ENCODE measurements around the gene CHRNB1. TPM values are rescaled to one million over a fixed set of nuclear protein-coding genes. Genes with fewer than 3 reads are reported as not detected.

The CHRNB1 gene
- polyA plus RNA-seq, 10 donors: 51.8 to 85.8 (median 71.8) TPM

DNA sequence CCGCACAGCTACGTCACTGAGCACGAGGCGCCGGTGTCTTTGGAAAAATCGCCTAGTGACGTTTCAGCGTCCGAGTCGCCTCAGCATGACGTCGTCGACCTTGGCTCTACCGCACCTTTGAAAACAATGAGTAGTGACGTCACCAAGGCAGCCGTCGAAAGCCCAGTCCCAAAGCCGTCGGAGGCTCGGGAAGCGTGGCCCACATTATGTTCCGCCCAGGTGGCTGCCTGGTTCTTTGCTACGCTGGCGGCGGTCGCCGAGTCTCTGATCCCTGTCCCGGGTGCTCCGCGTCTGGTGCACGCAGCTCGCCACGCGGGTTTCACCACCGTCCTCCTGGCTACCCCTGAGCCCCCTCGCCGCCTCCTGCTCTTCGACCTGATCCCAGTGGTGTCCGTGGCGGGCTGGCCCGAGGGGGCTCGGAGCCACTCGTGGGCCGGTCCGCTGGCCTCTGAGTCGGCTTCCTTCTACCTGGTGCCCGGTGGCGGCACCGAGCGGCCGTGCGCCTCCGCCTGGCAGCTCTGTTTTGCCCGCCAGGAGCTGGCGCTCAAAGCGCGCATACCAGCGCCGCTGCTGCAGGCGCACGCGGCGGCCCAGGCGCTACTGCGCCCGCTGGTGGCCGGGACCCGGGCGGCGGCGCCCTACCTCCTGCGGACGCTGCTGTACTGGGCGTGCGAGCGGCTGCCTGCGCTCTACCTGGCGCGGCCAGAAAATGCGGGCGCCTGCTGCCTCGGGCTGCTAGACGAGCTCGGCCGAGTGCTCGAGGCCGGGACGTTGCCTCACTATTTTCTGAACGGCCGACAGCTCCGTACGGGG is 8.1 kb upstream of the CHRNB1 start:
- peak; percentile 68 to 88 (median 81) for DNase-seq

DNA sequence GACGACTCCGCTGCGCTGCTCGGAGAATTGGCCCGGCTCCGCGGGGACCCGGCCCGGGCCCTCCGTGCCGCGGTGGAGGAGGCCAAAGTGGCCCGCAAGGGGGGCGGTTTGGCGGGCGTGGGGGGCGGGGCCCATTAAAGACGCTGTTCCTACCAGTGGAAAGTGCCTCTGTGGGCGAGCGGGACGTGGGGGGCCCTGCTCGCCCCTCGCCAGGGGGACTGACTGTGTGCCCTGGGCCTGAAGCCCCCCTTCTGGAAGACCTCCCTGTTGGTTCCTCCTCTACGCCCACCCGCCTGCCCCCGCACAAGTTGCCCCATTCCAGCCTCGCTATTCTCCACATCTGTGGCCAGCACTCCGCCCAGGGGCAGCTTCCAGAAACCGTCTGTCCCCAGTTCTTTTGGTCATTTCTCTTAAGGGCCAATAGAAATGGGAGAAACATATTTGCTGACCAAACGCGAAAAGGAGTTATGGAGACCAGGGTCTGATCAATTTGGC is 7.4 kb upstream of the CHRNB1 start:
- DNase-seq: no peak

DNA sequence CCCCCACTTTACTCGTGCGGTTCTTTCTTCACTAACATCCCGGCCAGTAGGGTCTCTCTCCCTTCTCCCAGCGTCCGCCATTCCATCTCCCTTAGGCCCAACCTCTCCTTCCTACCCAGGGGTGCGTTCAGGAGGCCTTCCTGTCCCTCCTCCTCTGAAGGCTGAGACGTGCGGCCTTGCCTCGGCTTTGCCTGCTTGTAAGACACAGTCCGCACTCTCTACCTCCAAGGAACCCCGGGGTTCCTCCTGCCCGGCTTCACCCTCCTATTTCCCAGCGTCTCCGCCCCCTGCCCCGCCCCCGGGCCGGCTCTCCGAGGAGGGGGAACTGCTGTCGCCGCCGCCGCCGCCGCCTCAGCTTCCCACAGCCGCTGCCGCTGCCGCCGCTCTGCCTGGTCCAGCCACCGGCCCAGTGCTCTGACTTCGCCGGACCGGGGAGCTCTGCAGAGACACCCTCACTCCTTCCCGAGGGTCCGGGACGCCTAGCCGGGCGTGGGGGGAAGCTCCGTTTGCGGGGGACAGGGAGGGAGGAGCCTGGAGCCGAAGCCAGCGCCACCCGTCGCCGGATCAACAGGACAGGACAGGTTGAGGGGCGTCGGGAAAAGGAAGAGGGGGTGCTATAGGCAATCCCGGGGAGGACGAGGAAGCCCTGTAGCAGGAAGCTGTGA is 6.8 kb upstream of the CHRNB1 start:
- DNase-seq: peak in 1 of 3 donors; percentile 83

DNA sequence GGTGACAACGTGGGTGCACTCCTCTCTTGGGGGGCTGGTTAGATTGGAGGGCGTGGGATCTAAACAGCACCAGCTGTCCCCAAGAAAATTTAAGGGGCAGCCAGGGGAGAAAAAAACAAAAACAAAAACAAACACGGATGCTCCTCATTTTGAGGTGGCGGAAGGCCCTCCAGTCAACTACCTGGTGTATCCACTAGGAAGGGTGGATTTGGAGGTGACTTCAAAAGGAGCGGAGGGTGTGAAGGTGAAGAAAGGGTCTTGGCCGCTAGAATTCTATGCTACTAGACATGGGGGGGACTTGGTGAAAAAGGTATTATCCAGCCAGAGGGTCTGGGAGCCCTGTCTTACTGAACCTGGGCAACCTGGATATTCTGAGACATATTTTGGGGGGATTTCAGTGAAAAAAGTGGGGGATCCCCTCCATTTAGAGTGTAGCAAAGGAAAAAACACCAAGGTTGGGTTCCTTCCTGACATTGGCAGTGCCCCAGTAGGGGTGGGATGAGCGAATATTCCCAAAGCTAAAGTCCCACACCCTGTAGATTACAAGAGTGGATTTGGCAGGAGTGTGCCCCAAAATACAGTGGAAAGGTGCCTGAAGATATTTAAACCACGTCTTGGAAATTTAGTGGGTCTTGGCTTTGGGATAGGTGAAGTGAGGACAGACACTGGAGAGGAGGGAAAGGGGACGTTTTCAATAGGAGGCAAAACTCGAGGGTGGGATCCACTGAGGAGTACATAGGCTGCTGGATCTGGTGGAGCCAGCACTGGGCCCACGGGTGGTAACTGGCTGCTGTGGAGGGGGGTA is 6.0 kb upstream of the CHRNB1 start:
- no peak for DNase-seq

DNA sequence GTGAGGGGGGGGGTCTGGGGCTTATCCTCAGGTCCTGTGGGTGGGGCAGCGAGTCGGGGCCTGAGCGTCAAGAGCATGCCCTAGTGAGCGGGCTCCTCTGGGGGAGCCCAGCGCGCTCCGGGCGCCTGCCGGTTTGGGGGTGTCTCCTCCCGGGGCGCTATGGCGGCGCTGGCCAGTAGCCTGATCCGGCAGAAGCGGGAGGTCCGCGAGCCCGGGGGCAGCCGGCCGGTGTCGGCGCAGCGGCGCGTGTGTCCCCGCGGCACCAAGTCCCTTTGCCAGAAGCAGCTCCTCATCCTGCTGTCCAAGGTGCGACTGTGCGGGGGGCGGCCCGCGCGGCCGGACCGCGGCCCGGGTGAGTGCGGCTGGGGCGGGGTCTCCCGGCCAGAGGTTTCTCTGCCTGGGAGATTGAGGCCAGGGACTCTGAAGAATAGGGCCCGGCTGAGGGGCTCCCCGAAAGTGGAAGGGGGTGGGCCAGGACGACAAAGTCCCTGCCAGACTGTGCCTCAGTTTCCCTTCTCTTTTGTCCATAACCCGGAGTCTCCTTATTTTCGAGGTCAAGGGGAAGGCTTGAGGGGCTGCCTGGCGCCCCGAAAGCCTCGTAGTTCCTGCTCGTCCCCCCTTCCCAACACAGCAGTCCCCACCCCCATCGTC is 5.3 kb upstream of the CHRNB1 start, which contains the start of gene FGF11:
TSS of gene FGF11 (plus strand) at position 51 of the 651 bp plus-strand sequence. CDS start at position 160, 109 bp downstream.
- DNase-seq: peak in 1 of 3 donors; percentile 42

DNA sequence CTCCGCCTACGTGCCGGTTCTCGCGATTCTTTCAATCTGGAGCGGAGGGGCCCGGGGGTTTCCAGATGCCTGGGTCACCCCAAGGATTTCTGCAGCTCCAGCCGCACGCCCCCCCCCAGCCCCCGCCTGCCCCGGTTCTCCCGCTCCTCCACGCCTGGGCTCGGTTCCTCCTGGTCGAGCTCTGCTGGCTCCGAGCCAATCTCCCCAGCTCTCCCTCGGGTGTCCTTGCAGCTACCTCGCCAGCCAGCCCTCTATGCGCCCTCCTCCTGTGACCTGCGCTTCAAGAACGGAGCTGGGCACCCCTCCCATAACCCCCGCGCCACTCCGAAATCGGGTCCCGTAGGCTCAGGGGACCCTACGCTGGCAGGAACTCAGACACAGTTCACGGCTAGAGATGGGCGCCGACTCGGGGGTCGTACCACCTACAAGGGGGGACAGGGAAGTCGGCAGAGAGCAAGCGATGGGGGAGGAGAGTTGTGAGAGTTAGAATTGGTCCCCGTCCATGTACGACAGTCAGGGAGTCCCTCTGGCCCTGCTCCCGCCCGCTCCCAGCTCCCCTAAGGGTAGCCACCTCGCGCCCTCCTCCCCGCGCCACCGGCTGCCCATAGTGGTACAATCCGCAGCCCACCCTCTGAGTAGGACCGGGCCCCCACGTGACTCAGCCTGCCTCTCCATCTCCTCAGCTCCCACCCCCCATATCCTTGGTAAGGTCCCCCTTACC is 4.6 kb upstream of the CHRNB1 start:
- DNase-seq: peak in 1 of 3 donors; percentile 85

DNA sequence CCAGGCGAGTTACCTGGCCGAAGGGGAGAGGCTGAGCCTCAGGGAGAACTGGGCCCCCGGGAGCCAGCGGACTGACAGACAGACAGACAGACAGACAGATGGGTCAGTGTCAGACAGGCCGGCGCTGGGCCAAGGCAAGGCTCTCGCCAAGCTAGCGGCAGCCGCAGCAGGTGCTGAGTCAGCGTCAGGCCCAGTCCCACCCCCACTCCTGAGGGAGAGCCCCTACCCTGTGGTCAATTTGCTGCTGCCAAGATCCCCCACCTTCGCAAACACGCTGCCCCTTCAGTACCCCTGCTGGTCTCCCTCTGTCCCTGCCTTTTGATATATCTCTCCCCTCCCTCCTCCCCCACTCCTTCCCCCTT is 4.0 kb upstream of the CHRNB1 start:
- DNase-seq: peak in 1 of 3 donors; percentile 82

DNA sequence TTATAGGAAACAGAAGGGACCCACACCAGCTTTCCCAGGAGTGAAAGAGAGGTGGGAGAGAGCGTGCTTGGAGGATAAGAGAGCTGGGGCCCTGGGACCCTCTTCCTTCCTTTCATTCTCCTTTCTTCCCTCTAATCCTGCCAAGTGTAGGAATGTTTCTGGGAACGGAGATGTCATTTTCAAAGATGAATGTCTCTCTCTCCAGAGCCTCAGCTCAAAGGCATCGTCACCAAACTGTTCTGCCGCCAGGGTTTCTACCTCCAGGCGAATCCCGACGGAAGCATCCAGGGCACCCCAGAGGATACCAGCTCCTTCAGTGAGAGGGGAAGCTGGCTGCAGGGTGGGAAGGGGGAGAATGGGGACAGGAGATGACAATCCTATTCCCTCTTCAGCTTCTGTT is 3.6 kb upstream of the CHRNB1 start:
- no peak for DNase-seq

DNA sequence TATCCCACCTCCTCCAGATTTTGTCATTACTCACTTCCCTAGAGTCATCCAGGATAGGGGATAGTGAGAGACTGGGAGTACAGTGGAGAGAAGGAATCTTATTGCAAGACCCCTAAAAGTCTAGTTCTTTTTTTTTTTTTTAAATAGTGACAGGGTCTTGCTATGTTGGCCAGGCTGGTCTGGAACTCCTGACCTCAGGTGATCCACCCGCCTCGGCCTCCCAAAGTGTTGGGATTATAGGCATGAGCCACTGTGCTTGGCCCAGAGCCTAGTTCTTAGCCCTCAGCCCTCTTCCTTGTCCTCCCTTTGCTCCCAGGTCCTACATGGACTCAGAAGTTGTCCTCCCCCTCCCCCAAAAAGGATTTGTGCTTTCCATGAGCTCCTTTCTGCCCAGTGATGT is 2.7 kb upstream of the CHRNB1 start:
- DNase-seq: no peak

DNA sequence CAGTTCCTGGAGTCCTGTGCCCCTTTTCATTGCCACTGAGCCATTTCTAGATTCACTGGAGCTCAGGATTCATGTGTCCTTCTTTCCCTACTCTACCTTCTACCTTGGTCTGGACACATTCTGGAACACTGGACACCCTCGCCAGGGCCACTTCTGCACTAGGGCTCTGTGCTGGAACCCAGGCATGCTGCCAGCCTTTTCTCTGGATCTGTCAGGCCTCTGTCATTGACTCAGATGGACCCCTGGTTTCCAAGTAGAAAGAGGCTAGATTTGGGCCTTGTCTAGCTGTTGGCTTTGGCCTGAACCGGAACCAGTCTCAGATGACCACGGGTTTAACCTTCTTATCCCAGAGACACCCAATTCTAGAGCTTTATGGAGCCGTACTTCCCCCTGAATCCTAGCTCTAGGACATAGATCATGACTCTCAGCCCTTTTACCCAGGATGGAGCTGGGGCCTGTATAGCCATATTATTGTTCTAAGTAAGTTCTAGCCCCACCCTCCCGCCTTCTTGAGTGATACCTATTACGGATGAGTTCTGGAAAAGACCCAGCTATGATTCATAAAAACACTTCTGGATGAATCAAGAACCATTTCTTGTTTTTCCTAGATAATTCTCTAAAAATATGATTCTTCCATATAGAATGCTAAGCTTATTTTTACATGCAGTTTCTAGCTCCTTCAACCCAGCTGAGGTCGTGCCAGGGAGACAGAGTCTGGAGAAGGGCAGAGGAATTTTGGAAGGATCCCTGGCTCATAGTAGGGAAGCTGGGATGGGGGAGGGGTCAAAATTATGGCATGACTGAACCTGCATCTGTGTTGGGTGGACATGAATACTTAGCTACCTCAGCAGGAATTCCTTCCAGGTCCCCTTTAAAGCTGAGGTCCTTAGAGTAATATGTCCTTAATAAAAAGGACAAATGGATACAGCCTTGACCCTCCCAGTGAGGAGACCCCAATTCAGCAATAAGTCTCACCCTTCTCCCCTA is 1.1 kb upstream of the CHRNB1 start:
- DNase-seq: no peak

DNA sequence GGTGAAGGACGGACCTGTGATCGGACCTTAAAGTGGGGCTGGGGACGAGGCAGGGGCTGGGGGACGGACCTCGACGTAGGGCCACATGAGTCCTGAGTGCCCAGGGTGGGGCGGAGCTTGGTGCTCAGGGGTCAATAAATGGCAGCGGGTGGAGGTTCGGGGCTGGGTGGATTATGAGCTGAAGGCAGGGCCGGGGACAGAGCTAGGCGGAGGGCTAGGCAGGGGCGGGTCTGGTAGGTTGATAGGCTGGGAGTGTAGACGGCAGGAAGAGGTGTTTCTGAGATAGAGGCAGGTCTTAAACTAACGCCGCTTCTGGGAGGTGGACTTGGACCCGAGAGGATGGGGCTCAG is 733 bp downstream of the CHRNB1 start:
- DNase-seq: no peak

DNA sequence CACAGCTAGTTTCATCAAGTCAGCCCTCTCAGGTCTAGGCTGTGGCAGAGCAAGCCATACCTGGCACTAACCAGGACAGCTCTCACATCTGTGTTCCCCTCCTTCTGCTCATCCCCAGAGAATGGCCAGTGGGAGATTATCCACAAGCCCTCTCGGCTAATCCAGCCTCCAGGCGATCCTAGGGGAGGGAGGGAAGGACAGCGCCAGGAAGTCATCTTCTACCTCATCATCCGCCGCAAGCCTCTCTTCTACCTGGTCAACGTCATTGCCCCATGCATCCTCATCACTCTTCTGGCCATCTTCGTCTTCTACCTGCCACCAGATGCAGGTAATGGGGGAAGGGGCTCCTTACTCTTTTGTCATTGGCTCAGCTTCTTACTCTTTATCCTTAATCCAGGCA is 3.6 kb downstream of the CHRNB1 start:
- DNase-seq: no peak

DNA sequence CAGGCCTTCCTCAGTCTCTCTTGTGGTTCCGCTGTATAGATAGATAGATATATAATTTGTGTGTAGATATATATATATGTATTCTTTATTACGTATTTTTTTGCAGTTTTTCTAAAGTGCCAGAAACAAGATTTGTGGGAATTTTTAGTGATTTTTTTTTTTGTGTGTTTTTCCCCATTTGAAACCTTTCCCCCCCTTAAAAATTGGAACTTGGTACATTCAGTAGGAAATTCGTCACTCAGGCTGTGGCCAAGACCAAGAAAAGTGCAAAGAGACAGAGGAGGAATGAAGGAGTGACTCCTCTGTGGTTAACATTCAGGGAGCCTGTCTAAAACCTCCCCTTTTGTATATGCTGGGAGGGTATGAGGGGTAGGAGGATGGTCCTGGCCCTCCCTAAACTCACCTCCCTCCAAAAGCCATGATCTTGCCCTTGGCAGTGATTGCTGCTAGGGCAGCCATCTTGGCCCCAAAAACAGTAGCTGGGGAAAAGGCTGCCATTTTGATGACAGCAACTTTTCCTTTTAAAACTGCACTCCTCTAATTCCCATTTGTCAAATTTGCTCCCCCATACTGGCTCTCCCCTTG is 15.2 kb downstream of the CHRNB1 start:
- peak in 1 of 3 donors; percentile 20 for DNase-seq

DNA sequence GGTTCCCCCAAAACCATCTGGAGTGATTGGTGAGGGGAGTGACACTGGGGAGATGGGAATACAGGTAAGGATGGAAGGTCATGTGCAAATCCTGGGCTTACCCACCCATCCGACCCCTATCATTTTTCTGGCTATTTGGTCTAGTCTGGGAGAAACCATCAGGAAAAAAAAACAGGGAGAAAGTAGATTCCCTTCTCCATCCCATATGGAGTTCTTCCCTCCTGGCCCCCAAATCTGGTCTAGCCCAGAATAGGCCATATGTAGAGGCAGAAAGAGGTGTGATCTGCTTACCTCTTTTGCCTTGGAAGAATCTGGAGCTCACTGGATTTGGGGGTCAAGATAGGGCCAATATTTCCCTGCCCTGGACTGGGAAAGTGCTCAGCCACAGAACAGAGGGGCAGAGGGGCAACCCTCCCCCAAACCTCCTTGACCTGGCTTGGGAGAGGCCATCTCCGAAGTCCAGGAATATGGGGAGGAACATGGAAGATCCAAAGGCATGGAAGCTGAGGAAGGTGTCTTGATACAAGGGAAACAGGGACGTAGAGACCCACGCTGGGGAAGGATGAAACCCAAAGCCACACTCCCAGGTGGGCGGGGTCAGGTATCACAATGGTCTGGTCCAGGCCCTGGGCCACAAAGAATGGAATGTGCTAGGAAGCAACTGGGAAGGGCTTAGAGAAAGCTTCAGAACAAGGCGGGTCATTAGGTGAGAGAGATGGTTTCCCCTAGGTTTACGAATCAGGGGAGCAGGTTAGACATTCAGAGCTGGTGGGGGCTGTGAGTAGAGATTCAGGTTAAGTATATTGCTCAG is 16.2 kb downstream of the CHRNB1 start:
- DNase-seq: no peak

DNA sequence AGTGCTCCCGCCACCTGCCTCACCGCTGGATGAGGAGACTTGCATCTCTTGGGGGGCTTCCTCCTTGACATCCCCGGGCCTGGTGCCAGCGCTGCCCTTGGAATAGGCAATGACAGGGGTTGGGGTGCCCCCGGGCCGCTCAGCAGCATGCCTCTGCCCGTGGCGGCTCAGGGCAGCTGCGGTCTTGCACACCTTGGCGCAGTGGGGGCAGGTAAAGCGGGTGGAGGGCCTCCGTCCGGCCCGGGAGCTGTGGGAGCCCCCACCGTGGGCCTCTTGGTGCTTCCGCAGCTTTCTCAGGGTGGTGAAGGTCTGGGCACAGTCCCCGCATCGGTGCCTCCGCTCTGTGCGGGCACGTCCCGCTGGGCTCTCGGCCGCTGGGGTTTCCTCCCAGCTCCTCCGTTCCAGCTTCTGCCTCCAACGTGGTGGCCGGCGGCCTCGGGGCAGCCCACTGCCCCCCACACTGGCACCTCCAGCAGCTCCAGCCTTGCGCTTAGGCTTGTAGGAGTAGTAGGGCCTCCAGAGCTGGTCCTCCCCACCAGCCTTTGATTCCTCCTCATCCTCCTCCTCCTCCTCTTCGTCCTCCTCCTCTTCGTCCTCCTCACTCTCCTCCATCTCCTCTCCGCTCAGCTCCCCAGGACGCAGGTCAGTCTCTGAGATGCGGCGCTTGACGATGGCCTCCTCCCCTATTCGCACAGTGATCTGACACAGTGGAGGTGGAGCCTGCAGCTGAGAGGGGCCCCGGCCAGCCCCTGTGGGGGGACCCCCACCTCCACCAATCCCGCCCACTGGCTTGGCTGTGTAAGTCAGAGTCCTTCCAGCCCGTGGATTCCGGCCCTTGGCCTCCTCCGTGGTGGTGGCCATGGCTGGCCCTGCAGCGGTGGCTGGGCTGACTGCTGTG is 17.9 kb downstream of the CHRNB1 start:
- DNase-seq: no peak

DNA sequence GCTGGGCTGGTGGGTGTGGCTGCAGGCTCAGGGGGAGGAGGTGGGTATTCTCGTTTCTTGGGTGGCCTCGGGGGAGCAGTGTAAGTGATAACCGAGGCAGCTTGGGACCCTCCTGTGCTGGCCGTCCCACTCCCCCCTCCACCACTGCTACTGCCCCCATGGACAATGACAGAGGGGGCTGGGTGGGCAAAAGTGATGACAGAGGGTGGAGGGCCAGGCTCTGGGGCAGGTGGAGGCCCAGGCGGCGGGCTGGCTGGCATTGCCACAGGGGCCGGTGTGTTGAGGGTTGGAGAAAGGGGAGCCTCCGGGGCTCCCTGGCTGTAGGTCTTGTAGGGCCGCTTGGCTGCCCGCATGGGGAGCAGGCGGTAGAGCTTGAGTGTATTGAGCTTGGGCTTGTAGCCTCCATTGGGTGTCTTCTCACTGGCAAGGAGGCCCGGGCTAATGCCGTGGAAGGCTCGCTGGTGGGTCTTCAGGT is 18.5 kb downstream of the CHRNB1 start:
- DNase-seq: no peak

DNA sequence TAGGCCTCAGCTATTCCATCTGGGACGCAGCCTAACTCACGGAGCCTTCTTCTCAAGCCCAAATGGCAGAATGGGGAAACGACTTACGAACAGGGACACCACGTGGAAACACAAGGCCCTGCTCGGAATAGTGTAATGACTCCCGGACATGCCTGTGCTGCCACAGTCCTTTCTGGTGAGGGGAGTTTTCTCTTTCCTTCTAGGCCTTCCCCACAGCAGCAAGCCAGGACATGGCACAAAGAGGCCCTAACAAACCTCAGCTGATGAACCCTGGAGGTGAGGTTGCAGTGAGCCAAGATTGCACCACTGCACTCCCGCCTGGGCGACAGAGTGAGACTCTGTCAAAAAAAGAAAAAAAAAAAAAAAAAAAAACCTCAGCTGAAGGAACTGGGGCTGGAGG is 19.2 kb downstream of the CHRNB1 start:
- no peak for DNase-seq
